ENCODE data around the gene RPL22.

RPL22 gene

DNA sequence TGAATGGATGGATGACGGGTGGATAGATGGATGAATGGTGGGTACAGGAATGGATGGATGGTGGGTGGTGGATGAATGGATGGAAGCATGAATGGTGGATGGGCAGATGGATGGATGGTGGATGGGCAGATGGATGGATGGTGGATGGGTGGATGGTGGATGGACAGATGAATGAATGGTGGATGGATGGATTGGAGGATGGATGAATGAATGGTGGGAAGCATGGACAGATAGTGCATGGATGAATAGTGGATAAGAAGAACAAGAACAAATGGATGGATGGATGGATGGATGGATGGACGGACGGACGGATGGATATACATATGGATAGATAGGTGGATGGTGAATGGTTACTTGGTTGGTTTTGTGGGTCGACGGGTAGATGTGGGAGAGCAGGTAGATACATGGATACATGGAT lies 24.0 kb downstream of the RPL22 start:
- no peak for DNase-seq (ENCODE audit: low read depth in 2 of 2)

DNA sequence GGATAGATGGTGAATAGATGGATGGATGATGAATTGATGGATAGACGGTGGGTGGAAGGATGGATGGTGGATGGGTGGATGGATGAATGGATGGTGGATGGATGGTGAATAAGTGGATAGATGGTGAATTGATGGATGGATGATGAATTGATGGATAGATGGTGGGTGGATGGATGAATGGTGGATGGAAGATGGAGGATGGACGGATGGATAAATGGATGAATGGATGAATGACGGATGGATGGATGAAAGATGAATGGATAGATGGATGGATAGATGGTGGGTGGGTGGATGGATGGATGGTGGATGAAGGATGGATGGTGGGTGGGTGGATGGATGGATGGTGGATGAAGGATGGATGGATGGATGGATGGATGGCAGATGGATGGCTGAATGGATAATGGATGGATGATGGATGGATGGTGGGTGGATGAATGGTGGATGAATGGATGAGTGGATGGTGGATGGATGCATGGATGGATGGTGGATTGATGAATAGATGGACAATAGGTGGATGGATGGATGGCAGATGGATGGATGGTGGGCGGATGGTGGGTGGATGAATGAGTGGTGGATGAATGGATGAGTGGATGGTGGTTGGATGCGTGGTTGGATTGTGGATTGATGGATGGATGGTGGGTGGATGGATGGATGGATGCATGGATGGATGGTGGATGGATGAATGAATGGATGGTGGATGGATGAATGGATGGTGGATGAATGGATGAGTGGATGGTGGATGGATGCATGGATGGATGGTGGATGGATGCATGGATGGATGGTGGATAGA lies 24.6 kb downstream of the RPL22 start:
- no peak for DNase-seq (ENCODE audit: low read depth in 2 of 2)

DNA sequence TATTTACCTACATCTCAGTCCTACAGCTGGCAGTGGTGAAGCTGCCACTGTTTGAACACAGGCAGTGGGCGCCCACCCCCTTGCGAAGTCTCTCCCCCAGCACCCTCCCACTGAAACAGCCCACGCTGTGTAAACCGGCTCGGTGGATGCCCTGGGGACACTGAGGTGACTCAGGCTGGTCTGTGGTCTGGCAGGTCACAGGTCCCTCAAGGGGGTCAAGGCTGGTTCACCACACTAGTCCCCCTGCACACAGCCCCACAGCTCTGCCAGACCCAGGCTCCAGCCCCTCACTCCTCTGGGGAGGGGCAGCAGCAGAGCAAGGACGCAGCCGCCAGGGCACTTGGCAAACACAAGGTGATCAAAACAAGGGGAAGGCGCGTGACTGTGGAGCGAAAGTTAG lies 26.8 kb downstream of the RPL22 start:
- no peak for DNase-seq (ENCODE audit: low read depth in 2 of 2)

DNA sequence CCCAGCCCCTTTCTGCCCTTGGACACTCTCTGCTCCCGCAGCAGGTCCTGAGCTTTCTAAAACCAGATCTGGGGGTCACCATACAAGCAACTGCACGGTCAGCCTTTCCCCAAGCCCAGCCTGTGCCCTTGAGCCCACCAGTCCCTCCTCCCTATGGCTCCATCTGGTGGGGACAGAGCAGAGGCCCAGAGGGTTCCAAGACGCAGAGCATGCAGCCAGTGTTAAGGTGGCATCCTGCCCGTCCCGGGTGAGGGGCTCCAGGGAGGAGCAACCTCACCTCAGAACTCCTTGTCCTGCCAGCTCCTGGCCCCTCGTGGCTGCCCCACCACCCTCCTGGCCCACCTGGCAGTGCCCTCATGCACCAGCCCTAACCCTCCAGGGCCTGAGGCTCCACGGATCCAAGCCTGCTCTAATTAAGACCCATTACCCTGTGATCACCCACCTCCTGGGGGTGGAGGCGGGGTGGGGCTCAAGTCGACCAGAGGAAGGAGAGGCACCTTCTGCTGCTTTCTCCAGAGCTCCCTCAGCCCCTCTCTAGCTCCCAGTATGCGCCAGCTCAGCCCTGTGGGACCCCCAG lies 27.8 kb downstream of the RPL22 start:
- DNase-seq (ENCODE audit: low read depth in 2 of 2): no peak

DNA sequence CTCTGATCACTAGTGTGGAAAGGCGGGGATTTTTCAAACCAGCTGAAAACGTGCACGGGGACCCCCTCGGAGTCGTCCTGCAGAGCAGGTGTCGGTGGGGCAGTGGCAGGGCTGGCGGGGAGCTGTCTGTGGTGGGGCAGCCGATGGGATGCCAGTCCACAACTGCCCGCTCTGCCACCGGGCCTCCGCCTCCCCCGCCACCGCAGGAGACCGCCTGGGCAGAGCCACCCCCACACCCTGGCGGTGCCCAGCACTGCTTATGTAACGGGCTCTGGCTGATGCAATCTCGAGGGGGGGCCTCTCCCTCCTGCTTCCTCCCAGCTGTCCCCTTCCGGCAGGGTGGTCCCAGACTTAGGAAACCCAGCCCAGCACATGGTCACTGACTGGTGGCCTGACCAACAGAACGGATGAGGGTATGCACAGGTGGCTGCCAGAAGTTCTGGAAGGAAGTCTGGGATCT lies 28.6 kb downstream of the RPL22 start:
- DNase-seq (ENCODE audit: low read depth in 2 of 2): no peak

DNA sequence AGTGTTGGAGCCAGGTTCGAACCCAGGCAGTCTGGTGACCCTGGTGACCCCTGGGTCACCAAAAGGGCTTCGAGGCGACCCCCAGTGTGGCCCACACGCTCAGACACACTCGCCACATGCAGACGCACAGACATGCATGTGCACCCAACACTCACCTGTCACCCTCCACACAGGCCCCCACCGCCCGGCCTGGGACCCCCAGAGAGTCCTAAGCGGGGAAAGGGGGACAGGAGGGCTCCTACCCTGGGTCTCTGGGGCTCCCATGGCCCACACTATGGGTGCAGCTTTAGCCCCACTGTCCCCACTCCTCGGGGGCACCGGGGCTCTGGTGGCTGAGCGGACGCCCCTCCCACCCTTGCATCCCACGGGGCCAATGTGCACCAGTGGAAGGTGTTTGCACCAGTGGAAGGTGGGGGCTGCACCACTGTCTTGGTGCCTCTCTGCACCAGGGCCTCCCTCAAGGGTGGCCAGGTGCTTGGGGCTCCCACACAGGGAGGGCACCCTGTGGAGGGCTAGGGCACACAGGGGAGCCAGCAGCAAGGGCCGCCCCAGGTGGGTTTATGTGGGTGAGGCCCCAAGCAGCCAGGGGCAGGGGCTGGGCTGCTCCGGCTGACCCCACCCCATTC lies 29.2 kb downstream of the RPL22 start:
- DNase-seq (ENCODE audit: low read depth in 2 of 2): no peak

DNA sequence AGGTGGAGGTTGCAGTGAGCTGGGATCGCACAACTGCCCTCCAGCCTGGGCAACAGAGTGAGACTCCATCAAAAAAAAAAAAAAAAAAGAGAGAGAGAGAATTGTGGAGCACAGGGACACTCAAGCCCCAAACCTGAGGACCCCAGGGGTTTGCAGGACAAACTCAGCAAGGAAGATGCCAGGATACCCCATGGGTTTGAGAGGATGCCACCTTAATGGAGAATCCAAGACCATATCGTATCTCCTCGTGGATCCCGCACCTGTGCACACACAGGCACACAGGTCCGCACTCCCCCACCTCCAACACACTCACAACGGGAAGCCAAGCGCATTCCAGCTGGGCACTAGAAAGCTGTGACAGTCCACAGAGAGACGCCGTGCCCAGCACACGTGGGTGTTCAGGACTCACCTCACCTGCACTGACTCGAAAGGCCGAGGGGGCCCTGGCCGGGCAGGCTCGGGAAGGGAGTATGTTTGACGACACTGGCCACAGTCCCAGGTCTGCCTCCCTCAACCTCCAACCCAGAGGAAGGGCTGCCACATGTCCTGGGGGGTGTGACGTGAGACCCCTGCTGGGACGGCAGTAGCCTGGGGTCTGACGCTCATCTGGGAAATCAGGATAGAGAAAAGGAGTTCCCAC lies 30.3 kb downstream of the RPL22 start:
- DNase-seq (ENCODE audit: low read depth in 2 of 2): no peak

DNA sequence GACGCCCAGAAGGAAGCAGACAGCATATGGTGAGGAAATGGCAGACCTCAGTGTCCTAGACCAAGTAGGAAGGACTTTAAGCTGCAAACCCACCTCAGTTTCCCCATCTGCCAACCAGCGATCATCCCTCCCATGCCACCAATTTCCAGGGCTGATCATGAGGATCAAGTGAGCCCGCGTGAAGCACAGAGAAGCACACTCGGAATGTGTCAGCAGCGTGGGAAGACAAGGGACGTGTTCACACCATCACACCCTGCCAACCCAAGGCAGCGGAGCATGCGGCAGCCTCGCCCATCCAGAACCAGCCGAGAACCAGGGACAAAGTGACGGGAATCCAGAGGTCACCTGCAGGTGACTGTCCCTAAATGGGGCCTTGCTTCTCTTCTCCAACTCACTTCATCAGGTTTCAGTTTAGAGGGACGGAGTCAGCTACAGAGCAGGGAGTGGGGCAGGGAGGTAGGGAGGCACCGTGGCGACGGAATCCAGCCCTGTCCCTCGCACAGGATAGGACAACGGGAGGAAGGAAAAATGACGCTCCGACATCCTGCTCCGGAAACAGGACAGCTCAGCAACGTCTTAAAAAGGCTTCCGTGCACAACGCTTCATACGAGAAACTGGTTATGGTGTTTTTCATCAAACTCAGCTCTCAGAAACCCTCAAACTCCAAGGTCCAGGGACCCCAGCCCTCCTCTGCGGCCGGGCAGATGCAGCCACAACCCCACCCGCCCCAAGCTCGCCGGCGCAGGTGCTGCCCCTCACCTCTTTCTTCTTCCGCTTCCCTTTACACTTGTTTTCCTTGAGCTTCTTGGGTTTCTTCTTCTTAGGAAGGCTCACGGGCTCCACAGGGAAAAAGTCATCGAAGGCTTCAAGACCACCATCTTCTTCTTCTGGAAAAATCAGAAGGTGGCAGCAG lies 31.7 kb downstream of the RPL22 start:
- no peak for DNase-seq (ENCODE audit: low read depth in 2 of 2)

DNA sequence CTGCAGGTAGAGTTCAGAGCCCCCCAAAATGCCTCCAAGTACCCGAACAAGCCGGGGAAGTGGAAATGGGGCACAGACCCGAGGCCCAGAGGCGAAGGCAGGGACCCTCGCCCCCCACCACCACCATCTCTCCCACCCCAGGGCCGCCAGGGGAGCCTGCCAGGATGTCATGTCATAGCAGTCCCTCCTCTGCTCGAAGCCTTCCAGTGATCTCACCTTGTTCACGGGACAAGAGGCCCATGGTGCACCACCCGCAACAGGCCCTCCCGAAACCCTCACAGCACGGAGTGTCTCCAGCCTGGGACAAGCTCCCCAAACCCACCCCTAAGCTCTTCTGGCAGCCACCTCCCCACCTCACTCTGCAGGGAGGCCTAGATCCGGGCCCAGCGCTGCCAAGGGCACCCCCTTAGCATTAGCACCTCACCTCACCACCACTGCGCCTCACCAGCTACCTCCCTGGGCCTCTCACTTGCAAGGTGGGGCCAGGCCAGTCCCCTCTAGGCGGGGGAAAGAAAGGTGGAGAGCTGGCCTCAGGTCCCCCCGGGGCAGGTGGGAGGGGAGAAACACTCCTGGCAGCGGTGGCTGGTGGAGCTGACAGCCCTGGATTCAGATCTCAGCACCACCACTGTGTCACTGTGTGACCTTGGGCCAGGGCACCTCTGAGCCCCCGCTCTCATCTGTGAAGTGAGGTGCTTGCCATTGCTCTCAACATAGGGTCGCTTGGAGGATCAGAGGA lies 32.6 kb downstream of the RPL22 start:
- DNase-seq (ENCODE audit: low read depth in 2 of 2): no peak

DNA sequence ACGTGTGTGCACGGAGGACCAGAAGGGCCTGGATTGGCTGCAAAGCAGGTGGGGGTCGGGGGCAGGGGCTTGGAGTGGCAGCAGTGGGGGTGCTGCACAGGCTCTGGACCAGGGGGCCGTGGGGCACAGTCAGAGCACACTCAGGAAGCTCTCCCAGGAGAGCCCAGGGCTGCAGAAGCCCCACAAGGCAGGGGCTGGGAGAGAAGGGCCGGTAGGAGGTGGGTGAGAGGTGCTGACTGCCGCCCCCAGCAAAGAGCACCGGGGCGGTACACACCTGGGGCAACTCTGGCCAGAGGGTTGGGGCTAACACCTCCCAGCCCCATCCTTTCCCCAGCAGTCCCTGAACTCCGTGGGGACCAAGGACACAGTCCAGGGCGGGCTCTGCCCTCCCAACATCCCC lies 33.2 kb downstream of the RPL22 start:
- DNase-seq (ENCODE audit: low read depth in 2 of 2): no peak

DNA sequence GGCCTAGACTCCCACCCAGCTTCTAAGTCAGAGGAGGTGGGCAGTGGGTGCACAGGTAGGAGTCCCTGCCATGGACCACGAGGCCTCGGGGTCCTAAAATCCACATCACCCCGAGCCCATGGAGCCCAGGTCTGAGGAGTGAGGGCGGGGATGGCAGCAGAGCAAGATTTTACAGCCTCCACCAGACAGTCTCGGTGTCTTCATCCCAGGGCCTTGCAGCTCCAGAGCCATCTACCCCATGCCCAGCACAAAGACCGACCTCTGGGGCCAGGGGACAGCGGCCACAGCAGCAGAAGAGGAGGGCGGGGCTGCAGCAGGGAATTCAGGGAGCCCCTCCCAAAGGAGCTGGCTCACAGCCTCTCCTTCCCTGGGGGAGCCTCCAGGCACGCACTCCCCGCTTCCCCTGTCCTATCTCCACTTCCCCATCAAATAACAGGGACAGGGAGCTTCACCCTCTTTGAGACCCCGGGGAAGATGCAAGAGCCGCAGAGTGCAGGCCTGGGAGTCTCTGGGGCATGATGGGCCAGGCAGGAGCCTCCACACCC lies 33.9 kb downstream of the RPL22 start:
- no peak for DNase-seq (ENCODE audit: low read depth in 2 of 2)

DNA sequence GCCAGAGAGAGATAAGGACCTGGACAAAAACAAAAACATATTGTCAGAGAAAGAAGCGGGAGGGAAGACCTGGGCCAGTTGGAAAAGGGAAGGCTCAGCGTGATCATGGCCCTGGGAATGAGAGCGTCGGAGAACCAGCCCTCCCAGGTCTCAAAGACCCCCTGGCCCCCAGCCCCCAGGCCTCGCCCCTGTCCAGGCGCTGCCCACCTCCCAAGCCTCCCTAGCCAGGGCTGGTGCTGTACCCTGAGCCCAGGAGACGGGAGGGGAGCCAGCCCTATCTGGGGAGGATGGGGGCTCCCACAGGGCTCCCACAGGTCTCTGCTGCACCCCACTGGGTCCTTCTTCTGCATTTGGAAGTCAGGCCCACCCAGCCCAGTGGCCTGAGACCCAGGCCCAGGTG lies 34.4 kb downstream of the RPL22 start:
- no peak for DNase-seq (ENCODE audit: low read depth in 2 of 2)

DNA sequence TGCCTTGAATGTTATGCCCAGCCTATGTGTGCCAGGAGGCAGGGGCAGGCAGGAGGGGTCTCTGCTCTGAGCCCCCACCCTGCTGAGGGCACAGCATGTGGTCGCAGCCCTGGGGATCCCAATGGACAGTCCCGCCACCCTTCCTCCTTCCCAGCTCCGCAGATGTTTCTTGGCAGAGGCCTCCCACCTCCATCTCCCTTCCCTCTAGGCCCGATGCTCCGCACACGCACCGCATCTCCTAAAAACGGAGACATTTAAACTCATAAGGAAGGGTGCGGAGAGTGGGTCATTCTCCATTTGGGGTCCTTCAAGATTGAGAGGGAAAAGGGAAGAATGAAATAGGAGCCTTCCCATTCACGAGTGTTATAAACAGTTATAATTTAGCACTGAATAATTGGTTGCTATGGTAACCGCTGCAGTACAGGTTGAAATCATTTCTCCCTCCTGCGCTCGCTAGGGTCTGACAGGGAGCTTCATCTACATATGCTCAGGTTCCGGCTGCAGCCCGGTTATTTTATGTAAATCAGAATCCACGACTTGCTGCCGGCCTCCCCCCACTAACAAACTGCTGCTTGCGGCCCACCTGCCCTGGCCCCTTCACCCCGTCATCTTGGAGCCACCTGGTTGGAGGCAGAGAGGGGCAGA lies 35.3 kb downstream of the RPL22 start:
- DNase-seq (ENCODE audit: low read depth in 2 of 2): no peak

DNA sequence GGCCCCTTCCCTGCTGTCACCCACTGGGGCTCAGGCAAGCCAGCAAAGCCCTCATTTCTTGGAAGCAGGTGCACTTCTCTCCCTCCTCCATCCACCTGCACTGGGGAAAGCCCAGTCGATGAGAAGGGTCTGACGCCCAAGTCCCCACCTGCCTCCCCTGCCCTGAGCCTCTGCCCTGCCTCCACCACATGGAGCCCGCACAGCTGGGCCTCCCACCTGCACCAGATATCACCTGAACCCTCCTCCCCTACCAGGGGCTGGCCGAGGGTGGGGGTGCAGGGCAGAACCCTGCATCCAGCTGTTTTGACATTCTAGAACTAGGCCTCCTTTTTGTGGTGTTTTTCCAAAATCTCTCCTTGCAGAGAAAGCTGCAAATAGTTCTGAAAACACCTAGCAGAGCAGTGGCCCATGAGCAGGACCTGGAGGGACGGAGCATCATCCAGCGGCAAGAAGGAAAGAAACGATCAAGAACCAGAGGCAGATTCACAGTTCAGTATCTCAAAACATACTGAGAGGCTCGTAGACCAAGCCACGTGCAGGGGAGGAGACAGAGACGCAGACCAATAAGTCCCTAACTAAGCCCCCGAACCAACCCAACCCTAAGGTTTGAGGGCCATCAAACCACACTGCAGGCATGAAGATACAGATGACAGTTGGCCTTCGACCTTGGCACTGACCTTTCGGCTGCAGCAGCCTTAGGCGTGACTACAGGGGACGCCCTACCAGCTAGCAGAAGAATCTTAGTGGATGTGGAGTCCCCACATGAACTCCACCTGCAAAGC lies 36.0 kb downstream of the RPL22 start:
- no peak for DNase-seq (ENCODE audit: low read depth in 2 of 2)

DNA sequence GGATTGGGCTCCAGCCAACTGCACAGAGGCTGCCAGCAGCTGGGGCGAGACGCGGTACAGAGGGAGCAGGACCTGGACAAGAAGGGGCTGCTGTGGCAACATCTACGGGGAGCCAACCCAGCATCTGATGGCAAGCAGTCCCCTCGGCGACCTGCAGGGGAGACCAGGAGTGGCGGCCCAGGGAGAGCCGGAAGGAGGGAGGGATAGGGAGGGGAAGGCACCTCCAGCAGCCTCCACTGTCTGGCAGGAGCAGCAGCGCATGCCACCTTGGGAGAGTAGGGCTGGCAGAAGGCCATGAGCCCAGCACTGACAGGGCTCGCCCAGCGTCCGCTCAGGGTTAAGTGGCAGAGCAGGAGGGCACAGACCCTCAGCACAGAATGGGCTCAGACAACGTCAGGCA lies 36.6 kb downstream of the RPL22 start:
- no peak for DNase-seq (ENCODE audit: low read depth in 2 of 2)

DNA sequence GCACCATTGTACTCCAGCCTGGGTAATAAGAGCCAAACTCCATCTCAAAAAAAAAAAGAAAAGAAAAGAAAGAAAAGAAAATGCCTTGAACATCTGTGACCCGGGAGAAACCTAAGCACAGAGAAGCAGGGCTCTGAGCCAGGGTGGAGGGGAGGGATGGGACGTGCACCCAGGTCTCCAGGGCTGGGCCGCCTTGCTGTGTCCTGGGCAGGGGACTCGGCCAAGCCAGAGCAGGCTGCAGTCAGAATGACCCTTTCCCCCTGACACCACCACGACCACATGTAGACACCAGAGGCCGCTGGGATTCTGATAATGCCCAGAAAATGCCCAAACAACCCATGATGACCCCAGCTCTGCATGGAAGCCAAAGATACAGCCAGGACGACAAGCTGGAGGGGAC lies 37.1 kb downstream of the RPL22 start:
- DNase-seq (ENCODE audit: low read depth in 2 of 2): no peak

DNA sequence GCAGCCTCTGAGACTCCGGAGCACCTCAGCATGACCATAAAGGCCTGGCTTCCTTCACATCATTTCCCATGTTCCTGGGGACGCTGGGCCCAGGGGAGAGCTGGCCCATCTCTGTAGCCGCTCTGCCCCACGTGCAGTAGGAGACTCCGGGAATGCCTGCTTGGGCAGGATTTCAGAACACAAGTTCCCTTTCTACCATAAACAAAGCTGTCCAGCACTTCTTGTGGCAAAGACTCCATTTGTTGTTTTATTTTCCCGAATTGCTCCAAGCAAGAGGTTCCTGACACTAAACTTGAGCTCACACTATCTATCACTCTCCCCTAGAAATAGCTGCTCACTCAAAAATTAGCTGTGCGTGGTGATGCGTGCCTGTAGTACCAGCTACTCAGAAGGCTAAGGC lies 41.2 kb downstream of the RPL22 start:
- DNase-seq (ENCODE audit: low read depth in 2 of 2): no peak

DNA sequence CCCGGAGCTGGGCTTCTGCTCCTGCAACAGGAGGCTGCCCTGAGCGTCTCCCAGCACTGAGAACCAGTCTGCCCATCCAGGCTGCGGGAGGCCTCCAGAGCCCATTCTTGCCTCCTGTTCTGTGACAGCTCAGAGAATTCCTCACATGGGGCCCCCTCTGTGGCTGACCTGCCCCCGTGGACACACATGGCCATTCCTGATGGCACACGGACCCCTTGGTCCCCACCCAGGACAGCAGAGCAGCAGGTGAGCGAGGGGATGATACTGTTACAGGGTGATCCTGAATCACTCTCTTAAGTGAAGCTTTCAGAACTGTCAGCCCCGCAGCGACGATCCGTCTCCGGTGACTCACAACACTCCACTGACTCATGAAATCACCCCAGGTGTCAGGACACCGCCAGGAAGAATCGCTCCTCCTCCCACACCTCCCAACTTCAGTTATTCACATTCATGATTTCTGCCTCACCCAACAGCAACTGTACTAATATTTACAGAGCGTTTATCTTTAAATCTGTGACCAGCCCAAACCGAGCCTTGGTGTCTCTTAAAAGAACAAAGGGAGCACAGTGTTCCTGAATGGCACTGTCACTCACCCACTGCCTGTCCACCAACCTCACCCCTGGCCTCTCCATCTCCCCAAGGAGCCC lies 41.7 kb downstream of the RPL22 start:
- peak; percentile 11 to 43 for DNase-seq (ENCODE audit: low read depth in 2 of 2)

DNA sequence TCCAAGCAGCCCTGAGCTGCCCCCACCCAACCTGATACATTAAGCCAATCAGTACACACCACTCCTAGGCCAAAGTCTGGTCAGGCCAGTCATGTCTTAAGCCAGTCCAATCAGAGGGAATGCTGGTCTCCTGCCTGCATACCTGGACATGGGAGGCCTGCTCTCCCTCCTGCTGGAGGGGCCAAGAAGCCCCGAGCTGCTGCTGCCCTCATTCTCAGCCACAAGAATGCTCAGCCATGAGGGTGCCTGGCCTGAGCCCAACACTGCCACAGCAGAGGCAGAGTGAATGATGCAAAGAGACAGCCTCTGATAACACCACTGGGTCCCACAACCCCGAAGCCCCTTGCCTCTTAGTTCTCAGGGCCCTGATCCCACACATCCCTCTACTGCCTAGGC lies 42.3 kb downstream of the RPL22 start:
- no peak for DNase-seq (ENCODE audit: low read depth in 2 of 2)
